ENCODE data around the gene POP7.
A peak's percentile ranks its signal among the peaks of the same experiment; 100 is the strongest.

The POP7 gene

GRCh38 chr7:100726996-100727761 is 21.3 kb downstream of the POP7 start:
- no peak for DNase-seq

- DNase-seq = no peak
Measured at GRCh38 chr7:100728196-100728595, 22.3 kb downstream of the POP7 start.

- no peak for DNase-seq
Measured at GRCh38 chr7:100730136-100730800, 24.3 kb downstream of the POP7 start.

GRCh38 chr7:100731937-100732636 is 26.2 kb downstream of the POP7 start:
- no peak for DNase-seq

GRCh38 chr7:100735730-100736129 is 29.8 kb downstream of the POP7 start:
- no peak for DNase-seq

- no peak for DNase-seq
Measured at GRCh38 chr7:100736671-100737070, 30.8 kb downstream of the POP7 start.

- no peak for DNase-seq
Measured at GRCh38 chr7:100739934-100740333, 34.0 kb downstream of the POP7 start.

GRCh38 chr7:100744605-100745004 is 38.7 kb downstream of the POP7 start:
- DNase-seq = no peak

GRCh38 chr7:100745184-100745583 is 39.3 kb downstream of the POP7 start:
- DNase-seq = peak in 1 of 6 experiments; percentile 4

- DNase-seq = no peak
Measured at GRCh38 chr7:100752994-100753393, 47.1 kb downstream of the POP7 start.

GRCh38 chr7:100753750-100754149 is 47.8 kb downstream of the POP7 start:
- DNase-seq = no peak
